Lung (tissue), 12 donors: Measurements from ENCODE around the gene NTM. TPM values are rescaled to one million over a fixed set of nuclear protein-coding genes. Genes with fewer than 3 reads are reported as not detected.

Experiments
- ATAC-seq: fragments of 200-7000 bp; cut with Tn5 transposase; one replicate; pipeline ENCODE4 v1.9.1; 2020; ENCODE audit warnings: moderate number of reproducible peaks; ENCODE audit not compliant: insufficient read depth, low FRiP score
- DNase-seq, 3 donors: peaks; one replicate each; pipeline ENCODE4 v3.0.0-alpha.2; 2013 to 2017
- H3K27ac ChIP-seq, 2 donors: one replicate each; pipeline ENCODE4 v1.5.1; 2013; ENCODE audit warnings: mild to moderate bottlenecking in 2 of 2, moderate library complexity in 2 of 2, control low read depth in 1 of 2, inconsistent platforms in 1 of 2, low read depth in 1 of 2, low read length in 1 of 2
- H3K27me3 ChIP-seq, 3 donors: one replicate each; pipeline ENCODE4 v1.5.1; 2013; ENCODE audit warnings: low read length in 2 of 3; ENCODE audit not compliant: control insufficient read depth in 3 of 3, insufficient read depth in 3 of 3
- H3K36me3 ChIP-seq, 4 donors: one replicate each; pipeline ENCODE4 v1.5.1; 2013; ENCODE audit warnings: low read length in 4 of 4, mild to moderate bottlenecking in 1 of 4, moderate library complexity in 1 of 4; ENCODE audit not compliant: control insufficient read depth in 4 of 4, insufficient read depth in 4 of 4
- H3K4me1 ChIP-seq, 5 donors: one replicate each; pipeline ENCODE4 v1.5.1; 2013; ENCODE audit warnings: low read length in 5 of 5, mild to moderate bottlenecking in 2 of 5, moderate library complexity in 1 of 5; ENCODE audit not compliant: control insufficient read depth in 5 of 5, insufficient read depth in 5 of 5
- H3K4me3 ChIP-seq: one replicate; pipeline ENCODE4 v1.5.1; 2013; ENCODE audit warnings: mild to moderate bottlenecking, control low read depth, moderate library complexity
- H3K9ac ChIP-seq, 2 donors: one replicate each; pipeline ENCODE4 v1.5.1; 2013; ENCODE audit warnings: low read length in 2 of 2, control low read depth in 1 of 2; ENCODE audit not compliant: insufficient read depth in 1 of 2
- H3K9me3 ChIP-seq, 4 donors: one replicate each; pipeline ENCODE4 v1.5.1; 2013; ENCODE audit warnings: low read length in 3 of 4, mild to moderate bottlenecking in 1 of 4, moderate library complexity in 1 of 4; ENCODE audit not compliant: control insufficient read depth in 4 of 4, insufficient read depth in 3 of 4
- WGBS, 2 donors: extraction: QIAGEN DNeasy Blood & Tissue Kit; methylation state at CpG; one replicate each; pipeline ENCODE4 v1.1.7; 2013; 5-methylcytosine and 5-hydroxymethylcytosine counted together
- polyA plus RNA-seq, 2 donors: library from polyadenylated mRNA; stranded (reverse); fragments of 200-250 nt; gene quantifications; one replicate each; pipeline ENCODE4 v1.2.1, GENCODE V29; 2013
- total RNA-seq, 2 donors: library from RNA; depleted of rRNA in 1 of 2; stranded (reverse); fragments of >200 nt in 1 of 2; gene quantifications; one replicate each; pipeline ENCODE4 v1.2.1, GENCODE V29; 2014 to 2021
- TF ChIP-seq, protein P1 (sequence below): IDR thresholded peaks from 2 replicates; pipeline ENCODE4 v1.5.1; 2012; ENCODE audit warnings: mild to moderate bottlenecking; ENCODE audit errors: control extremely low read depth, extremely low read depth
- donor health status: control.
- donor health status: control.
- donor health status: Bipolar disorder and iron deficiency.
- donor health status: healthy.
- donor health status: DM: yes; HTN: yes; CAD: no.

Gene NTM
- total and polyA plus RNA-seq, 4 donors, result 0.39 to 30.9 (median 7.2) TPM

DNA sequence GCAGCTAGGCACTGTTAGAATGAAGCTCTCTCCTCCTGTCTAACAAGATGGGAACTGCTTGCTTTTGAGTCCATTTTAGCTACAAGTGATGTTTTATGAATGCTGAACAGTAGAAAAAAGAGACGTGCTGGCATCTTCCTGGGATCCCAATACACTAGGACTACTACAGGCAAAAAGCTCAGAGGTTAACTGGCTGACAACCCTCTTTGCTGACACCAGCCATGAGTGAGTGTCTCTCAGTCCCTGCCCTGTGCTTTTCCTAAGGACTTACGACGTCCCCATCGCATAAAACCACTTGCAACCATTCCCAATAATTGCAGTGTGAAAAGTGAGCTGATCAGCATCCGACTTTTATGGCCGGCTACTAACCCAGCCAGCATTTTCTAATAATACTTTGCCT, 213.5 kb downstream of the NTM start:
- Histone ChIP-seq H3K36me3 (no peaks in the 10 kb centered on the region), H3K9ac (no peak overlapping the region), H3K9me3 (peaks cover 0 to 8% (median 0%) of the 10 kb centered on the region in 4 donors), H3K4me3 (no peak overlapping the region), H3K4me1 (no peaks in the 10 kb centered on the region), H3K27me3 (no peaks in the 10 kb centered on the region), H3K27ac (no peak overlapping the region)
- ATAC-seq (no peak), DNase-seq (no peak)
- 83 to 87% methylated on average over 6 of the region's 6 CpGs for WGBS, 2 donors
- TF ChIP-seq, protein P1, sequence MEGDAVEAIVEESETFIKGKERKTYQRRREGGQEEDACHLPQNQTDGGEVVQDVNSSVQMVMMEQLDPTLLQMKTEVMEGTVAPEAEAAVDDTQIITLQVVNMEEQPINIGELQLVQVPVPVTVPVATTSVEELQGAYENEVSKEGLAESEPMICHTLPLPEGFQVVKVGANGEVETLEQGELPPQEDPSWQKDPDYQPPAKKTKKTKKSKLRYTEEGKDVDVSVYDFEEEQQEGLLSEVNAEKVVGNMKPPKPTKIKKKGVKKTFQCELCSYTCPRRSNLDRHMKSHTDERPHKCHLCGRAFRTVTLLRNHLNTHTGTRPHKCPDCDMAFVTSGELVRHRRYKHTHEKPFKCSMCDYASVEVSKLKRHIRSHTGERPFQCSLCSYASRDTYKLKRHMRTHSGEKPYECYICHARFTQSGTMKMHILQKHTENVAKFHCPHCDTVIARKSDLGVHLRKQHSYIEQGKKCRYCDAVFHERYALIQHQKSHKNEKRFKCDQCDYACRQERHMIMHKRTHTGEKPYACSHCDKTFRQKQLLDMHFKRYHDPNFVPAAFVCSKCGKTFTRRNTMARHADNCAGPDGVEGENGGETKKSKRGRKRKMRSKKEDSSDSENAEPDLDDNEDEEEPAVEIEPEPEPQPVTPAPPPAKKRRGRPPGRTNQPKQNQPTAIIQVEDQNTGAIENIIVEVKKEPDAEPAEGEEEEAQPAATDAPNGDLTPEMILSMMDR, result no peak

DNA sequence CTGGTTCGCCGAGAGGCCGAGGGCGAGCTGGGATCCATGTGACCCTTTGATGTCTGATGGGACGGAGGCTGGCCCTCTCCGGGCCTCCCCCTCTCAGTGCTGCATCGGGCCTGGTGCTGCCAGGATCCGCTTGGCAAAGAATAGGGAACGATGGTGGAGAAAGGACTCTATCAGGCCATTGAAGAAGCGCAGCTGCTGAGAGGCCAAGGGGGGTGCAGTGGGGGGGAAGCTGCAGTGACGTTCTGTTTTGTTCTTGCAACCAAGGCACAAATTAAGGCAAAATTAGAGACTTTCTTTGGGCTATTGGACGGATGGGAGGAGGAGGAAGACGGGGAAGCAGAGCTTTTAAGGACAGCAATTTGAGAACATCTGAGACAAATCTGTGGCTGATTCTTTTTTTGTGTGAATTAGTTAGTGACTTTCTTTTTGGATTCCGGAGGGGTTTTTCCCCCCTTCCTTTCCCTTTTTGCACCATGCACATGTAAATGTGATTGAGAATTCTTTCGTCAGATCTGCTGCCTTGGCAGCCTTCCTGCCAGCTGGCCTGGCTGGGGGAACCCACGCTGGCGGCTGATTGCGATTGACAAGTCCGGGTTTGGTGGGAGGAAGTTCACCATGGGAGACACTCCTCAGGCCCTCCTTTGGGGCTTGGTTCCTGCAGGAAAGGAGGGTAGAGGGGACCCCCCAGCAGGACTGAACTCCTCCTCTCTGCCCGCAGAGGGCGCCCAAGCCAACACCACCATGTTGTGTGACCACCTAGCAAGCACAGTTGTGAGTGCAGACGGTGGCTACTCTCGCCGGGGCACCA, 214.6 kb downstream of the NTM start:
- TF ChIP-seq, protein P1, result no peak
- Histone ChIP-seq H3K4me3 (no peak overlapping the region), H3K27me3 (no peaks in the 10 kb centered on the region), H3K4me1 (no peaks in the 10 kb centered on the region), H3K36me3 (no peaks in the 10 kb centered on the region), H3K9me3 (peaks cover 0 to 10% (median 0%) of the 10 kb centered on the region in 4 donors), H3K27ac (no peak overlapping the region), H3K9ac (no peak overlapping the region)
- peak; percentile 52 to 60 (median 57) for DNase-seq
- WGBS, 2 donors, result 57 to 59% methylated on average over 24 of the region's 24 CpGs
- ATAC-seq, result no peak

DNA sequence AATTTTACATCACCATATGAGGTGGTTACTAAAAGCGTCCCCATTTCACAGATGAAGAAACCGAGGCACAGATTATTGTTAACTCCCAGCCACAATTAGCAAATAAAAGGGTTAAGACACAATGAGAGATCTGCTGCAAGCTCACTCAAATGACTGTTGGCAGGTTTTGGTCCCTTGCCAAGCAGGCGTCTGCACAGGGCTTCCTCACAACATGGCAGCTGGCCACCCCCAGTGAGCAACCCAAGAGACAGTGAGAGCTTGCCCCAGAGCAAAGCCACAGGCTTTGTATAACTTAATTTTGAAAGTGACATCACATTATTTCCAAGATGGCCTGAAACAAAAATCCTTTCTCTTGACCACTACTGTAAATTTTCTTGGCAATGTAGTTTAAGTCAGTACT, 217.6 kb downstream of the NTM start:
- TF ChIP-seq, protein P1, result no peak

More for the DNA sequence above, 217.6 kb downstream of the NTM start:
- H3K36me3 ChIP-seq, result no peaks in the 10 kb centered on the region
- peaks cover 0 to 12% (median 0%) of the 10 kb centered on the region in 4 donors for H3K9me3 ChIP-seq
- peaks cover 0 to 21% (median 0%) of the 10 kb centered on the region in 5 donors for H3K4me1 ChIP-seq
- no peak overlapping the region for H3K27ac ChIP-seq
- DNase-seq, result no peak
- WGBS, 2 donors, result 76 to 83% methylated on average over 3 of the region's 3 CpGs
- no peak overlapping the region for H3K4me3 ChIP-seq
- no peaks in the 10 kb centered on the region for H3K27me3 ChIP-seq
- H3K9ac ChIP-seq, result no peak overlapping the region
- no peak for ATAC-seq
